ENCODE data around the gene TTC9.

The TTC9 gene

GRCh38 chr14:70716958-70717357 is 75.2 kb downstream of the TTC9 start:
- DNase-seq = no peak

- DNase-seq = no peak
Observed at GRCh38 chr14:70718383-70719118, 76.8 kb downstream of the TTC9 start.

DNA sequence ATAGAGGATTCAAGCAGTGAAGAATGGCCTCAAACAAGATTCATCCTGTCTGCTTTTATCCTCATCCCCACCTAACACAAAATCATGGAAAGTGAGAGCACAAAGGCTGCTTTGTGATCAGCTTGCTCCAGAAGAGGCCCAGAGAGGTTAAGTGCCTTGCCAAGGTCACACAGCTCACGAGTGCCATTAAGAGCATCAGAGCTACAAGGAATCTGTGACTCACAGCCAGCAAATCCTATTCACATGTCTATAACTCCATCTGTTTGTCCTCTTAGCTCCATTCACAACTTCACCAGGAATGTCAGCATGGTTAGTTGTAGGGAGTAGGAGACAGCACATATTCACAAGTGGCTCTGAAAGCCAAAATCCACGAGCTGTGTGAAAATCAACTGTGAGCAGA is 79.8 kb downstream of the TTC9 start:
- DNase-seq = no peak

GRCh38 chr14:70722418-70722817 is 80.7 kb downstream of the TTC9 start:
- no peak for DNase-seq

DNA sequence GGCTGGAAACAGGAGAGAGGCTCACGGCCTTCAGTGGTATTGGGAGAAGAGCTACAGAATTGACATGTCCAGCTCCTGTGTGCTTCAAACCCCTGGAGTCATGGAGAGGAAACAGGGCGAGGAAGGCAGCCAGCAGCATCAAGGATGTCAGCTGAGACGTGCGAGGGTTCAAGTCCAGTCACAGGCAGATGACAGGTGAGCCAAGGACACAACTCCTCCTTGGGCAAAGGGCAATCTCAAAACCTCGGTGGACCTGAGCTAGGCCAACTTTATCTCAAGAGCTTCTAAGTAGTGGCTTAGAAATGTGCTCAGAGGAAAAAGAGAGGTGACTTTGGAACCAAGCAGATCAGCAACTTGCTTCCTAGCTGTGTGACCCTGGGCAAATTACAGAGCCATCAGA is 81.6 kb downstream of the TTC9 start:
- DNase-seq = no peak

DNA sequence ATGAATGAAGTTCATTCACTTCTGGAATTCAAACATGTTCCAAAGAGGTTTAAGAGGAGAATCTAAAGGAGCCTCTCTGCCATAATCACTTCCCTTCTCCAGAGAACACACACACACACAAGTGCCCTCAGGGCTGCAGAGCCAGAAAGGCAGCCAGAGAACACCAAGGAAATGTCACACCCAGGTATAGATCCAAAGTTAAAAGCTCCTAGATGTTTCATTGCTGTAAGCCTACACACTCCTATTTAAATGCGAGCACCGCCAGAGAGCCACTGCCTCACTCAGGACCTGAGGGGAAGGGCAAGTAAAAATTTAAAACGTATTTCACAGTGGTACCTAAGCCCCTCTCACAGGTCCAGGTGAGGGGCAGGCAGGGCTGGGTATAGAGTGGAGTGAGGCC is 82.4 kb downstream of the TTC9 start:
- no peak for DNase-seq

GRCh38 chr14:70724944-70725343 is 83.2 kb downstream of the TTC9 start:
- no peak for DNase-seq

All from hippocampal formation (tissue), 2 donors.